ENCODE data around the gene SLC66A2.

Gene SLC66A2

GRCh38 chr18:79949697-79950487 lies 1.6 kb downstream of the SLC66A2 start:
- DNase-seq: no peak

- DNase-seq: no peak
Observed at GRCh38 chr18:79948719-79949411, 2.6 kb downstream of the SLC66A2 start.

GRCh38 chr18:79947881-79948610 lies 3.4 kb downstream of the SLC66A2 start:
- DNase-seq: no peak

- DNase-seq: no peak
Observed at GRCh38 chr18:79947054-79947755, 4.2 kb downstream of the SLC66A2 start.

GRCh38 chr18:79945118-79946042 lies 6.1 kb downstream of the SLC66A2 start:
- DNase-seq: no peak

GRCh38 chr18:79944746-79945117 lies 6.7 kb downstream of the SLC66A2 start:
- no peak for DNase-seq

- DNase-seq: no peak
Observed at GRCh38 chr18:79944126-79944731, 7.2 kb downstream of the SLC66A2 start.

- DNase-seq: no peak
Observed at GRCh38 chr18:79943608-79944125, 7.8 kb downstream of the SLC66A2 start.

- no peak for DNase-seq
Observed at GRCh38 chr18:79942786-79943607, 8.5 kb downstream of the SLC66A2 start.

- no peak for DNase-seq
Observed at GRCh38 chr18:79942211-79942610, 9.2 kb downstream of the SLC66A2 start.

- DNase-seq: no peak
Observed at GRCh38 chr18:79941473-79942119, 9.9 kb downstream of the SLC66A2 start.

- no peak for DNase-seq
Observed at GRCh38 chr18:79940814-79941472, 10.5 kb downstream of the SLC66A2 start.

GRCh38 chr18:79940126-79940813 lies 11.2 kb downstream of the SLC66A2 start:
- DNase-seq: no peak

GRCh38 chr18:79939096-79939495 lies 12.4 kb downstream of the SLC66A2 start:
- no peak for DNase-seq

GRCh38 chr18:79938196-79938595 lies 13.3 kb downstream of the SLC66A2 start:
- DNase-seq: no peak

- DNase-seq: no peak
Observed at GRCh38 chr18:79937103-79937860, 14.2 kb downstream of the SLC66A2 start.

GRCh38 chr18:79936641-79937040 lies 14.8 kb downstream of the SLC66A2 start:
- no peak for DNase-seq

- no peak for DNase-seq
Observed at GRCh38 chr18:79935925-79936324, 15.5 kb downstream of the SLC66A2 start.
